GM10847 (cell line): ENCODE data around the gene P2RY4.

Experiments used
- POLR2A ChIP-seq: IDR thresholded peaks from 2 replicates; pipeline ENCODE4 v1.6.1; 2011; ENCODE audit not compliant: insufficient read length; ENCODE audit errors: extremely low read depth

P2RY4 gene

DNA sequence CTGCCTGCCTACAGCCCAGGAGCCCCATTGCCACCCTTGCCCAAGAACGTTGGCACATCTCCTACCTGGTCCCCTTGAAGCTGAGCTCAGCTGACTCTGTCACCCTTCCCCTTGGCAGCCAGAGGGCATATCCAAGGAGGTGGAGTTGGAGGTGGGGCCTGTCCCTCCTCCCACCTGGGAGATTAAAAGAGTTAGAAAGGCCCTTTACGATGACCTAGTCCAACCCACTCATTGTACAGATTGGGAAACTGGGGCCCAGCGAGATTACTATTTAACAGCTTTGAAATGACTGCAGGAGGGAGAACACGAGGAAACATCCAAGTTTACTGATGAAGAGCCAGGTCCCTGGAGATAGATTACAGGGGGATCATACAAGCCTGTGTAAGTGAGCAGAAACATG is at the start of gene P2RY4:
Gene P2RY4 (minus strand): TSS at position 101 of the 400 bp plus-strand sequence. CDS start 580 bp downstream, outside the sequence.
- TF ChIP-seq POLR2A = no peak

DNA sequence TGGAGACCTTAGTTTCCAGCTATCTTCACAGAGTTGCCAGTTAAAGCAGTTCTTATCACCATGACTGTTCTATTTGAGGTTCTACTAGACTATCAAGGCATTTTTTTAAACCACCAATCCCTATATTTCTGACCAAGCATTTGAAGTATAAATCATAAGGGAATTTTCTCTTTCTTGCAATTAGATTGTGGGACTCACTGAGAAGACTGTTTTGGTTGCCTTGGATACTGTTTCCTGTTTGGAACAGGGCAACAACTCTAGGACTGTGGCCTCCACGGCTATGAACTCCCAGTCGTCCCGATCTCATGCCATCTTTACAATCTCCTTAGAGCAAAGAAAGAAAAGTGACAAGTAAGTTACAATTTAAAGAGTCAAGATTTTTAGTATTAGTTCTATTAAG is 41.7 kb upstream of the P2RY4 start:
- no peak for TF ChIP-seq POLR2A

GRCh38 chrX:70293621-70294020 is 33.6 kb upstream of the P2RY4 start:
- no peak for TF ChIP-seq POLR2A

- TF ChIP-seq POLR2A = no peak
These were observed 32.8 kb upstream of the P2RY4 start for GRCh38 chrX:70292788-70293187.

DNA sequence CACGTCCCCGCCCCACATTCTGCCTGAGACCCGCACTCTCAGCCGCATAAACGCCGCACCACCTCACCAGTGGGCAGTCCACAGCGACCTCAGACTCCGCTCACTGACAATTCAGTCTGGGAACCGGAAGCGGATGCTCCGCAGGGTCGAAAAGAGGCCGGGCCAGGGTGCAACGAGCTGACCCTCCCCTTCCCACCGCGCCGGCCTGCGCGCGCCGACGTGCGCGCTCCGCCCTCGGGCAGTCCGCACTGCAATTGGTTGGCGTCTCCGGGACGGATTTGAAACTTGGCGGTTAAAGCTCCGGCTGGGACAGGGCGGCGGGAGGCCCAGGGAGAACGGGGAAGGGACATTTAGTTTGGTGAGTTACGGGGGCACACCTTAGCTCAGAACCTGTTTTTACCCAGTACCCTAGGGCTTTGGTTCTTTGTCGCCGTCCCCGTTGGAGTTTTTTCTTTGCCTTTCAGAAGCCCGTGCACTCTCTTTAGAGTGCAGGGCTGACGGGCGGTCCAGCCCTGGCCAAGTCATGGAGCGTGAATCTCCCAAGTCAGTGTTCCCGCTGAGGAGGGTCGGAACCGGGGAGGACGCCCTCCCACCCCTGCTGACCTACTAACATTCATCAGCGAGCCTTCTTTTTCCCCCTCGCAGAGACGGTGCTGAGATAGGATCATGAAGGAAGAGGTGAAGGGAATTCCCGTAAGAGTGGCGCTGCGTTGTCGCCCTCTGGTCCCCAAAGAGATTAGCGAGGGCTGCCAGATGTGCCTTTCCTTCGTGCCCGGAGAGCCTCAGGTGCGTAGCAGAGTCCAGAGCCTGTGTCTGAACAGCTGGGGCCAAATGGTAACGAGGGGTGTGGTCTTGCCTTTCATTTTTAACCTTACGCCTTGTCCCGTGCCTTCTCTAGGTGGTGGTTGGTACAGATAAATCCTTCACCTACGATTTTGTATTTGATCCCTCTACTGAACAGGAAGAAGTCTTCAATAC is 30.1 kb upstream of the P2RY4 start, which contains the start of the genes KIF4A and PDZD11:
Gene KIF4A (plus strand): TSS at position 312 of the 978 bp plus-strand sequence. CDS start 355 bp downstream, at position 667.
Gene PDZD11 (minus strand): TSS at position 135 of the 978 bp plus-strand sequence. CDS start 586 bp downstream, outside the sequence.
- peak; percentile 81 for TF ChIP-seq POLR2A

GRCh38 chrX:70289168-70289792 is 29.3 kb upstream of the P2RY4 start:
- TF ChIP-seq POLR2A = no peak

GRCh38 chrX:70281951-70282350 is 21.9 kb upstream of the P2RY4 start, which contains the start of gene RAB41:
Gene RAB41, plus strand, starts transcription at chrX:70282172. Its CDS starts 46 bp downstream, at chrX:70282218.
- no peak for TF ChIP-seq POLR2A

DNA sequence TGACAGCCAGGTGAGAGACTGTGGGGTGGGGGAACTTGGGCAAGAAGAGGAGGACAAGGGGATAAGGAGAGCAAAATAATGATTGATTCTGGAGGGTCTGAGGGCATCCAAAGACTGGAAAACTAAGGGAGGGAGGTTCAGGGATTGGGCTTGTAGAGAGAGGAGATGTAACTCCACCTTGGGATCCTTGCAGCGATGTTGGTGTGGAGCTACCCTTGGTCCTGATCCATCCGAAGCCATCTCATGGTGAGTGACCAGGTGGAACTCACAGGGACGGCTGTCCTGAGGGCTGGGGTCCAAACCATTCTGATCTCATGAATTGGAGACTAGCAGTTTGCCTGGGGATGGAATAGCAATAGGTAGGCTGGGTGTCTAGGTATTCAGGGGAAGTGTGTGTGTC is 20.6 kb upstream of the P2RY4 start:
- TF ChIP-seq POLR2A = no peak

- no peak for TF ChIP-seq POLR2A
These were observed 19.1 kb upstream of the P2RY4 start for GRCh38 chrX:70279081-70279480.

DNA sequence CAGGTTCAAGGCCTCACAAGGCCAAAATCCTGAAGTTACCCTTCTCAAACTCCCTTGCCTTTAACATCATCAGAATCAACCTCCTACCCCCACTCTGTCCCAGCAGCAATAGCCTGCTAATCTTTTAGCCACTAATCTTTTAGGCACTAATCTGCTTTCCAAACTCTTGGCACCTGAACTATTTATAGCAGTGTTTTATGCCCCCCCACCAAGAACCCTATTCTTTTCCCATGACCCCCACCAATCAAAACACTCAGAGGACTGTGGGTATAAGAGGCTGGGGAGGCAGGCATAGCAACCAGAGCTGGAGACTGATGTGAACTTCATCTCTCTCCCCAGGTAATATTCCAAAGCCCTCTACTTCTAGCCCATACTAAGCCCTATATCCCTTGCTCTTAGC is 8.0 kb upstream of the P2RY4 start, which contains the start of gene ARR3:
Gene ARR3 (plus strand): TSS at position 301 of the 400 bp plus-strand sequence. CDS start 1,052 bp downstream, outside the sequence.
- TF ChIP-seq POLR2A = no peak

- TF ChIP-seq POLR2A = no peak
These were observed 4.8 kb upstream of the P2RY4 start for GRCh38 chrX:70264784-70265183.

DNA sequence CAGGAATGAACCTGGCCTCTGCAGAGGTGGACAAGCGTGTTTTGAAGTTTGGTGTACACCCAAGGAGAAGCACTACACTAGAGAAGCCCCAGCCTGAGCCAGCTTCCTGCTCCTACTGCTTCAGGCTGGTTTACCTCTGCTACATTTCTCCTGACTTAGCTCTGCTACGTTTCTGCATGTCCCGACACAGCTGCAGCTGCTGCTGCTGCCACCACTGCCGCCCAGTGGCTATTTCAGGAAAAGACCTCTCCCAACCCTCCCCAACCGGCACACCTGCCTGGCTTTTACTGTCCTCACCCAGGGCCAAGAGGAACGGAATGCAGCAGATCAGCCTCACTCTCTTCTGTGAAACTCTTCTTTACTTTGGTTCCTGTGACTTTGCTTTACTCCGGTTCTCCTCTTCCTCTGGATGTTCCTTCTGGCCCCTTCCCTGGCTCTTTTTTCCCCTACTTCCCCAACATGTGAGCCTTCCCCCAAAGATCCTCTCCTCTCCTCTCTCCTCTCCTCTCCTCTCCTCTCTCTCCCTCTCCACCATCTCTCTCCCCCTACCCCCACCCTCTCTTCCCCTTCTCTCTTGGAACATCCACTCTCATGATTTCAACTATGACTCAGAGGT is 3.1 kb upstream of the P2RY4 start:
- TF ChIP-seq POLR2A = no peak

DNA sequence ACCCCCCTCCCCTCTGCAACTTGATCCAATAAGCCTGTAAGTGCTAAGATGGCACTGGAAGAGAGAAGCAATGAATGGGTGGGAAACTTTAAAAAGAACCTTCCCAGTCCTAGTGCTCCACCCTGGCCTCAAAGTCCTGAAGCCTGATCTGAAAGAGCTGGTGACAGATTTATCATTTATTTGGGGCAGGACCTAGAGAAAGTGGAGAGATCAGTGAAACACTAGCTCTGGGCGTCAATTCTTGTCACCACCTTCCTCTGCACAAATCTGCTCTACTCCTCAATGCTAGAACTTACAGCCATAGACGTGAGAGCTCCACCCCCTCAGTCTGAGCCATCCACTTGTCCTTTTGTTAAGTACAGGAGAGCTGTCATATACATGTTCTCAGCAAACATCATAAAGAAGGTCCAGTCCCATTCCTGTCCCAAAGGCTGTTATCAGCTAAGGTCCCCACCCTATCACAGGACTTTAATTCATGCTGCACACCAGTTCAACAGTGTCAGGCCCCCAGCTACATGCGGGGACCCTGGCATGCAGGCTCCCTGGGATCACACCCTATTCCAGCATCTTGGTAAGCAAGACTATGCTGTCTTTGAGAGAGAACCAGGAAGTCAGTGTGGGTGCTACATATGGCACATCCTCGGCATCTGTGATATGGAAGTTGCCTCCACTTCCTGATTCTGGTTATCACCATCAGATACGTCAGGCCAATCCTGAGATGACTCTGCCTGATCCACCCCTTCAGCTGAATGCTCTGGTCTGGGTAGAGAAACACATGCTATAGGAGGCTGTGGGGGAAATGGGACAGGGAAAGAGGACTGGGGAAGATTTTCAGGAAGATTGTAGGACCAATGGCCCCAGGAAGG is 2.3 kb downstream of the P2RY4 start:
- no peak for TF ChIP-seq POLR2A

- no peak for TF ChIP-seq POLR2A
These were observed 4.6 kb downstream of the P2RY4 start for GRCh38 chrX:70255452-70255851.
